NCI-H524 (cell line): ENCODE results near the gene LARGE1.

Experiments
- DNase-seq, 2 experiments: peaks; one replicate each; lab custom pipeline; 2025; lab: John Stamatoyannopoulos, UW

The LARGE1 gene

GRCh38 chr22:33720166-33720878 is 200.0 kb downstream of the LARGE1 start:
- no peak for DNase-seq

- no peak for DNase-seq
Observed at GRCh38 chr22:33717694-33718396, 202.4 kb downstream of the LARGE1 start.

- DNase-seq: no peak
Observed at GRCh38 chr22:33715237-33715985, 204.9 kb downstream of the LARGE1 start.

DNA sequence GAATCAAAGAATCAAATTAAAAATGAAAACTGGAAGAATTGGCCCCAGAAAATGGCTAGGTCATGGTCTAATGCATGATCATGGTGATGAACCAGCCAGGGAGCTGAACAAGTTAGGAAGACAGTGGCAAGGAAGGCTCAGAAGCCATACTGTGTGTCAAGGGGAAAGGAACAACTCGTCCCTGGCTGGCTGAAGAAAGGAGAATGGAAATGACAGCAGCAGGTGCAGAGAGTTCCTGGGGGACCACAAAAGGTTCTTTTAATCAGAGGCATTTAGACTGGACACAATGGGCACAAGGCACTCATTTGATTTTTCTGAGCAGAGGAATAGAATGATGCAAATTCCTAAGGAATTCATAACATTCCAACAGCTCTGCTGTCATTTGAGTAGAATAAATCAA is 209.9 kb downstream of the LARGE1 start:
- DNase-seq: no peak

- DNase-seq: no peak
Observed at GRCh38 chr22:33707581-33707980, 212.7 kb downstream of the LARGE1 start.

DNA sequence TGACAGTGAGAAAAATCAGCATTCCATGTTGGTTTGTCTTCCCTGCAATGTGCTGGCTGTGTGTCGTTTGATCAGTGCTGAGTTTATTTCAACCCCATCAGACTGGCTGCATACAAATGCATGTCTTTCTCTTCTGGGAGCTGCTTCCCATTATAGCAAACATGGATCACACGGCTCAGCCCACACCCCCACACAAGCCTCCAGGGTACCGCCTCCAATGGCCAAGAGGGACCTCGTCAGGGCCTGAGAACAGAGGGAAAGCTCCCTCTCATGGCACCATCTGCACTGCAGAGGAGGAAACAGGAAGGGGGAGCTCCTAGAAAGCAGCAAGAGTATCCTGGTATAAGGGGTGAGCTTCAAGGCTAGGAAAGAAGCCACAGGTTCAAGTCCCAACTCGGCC is 214.2 kb downstream of the LARGE1 start:
- DNase-seq: no peak

DNA sequence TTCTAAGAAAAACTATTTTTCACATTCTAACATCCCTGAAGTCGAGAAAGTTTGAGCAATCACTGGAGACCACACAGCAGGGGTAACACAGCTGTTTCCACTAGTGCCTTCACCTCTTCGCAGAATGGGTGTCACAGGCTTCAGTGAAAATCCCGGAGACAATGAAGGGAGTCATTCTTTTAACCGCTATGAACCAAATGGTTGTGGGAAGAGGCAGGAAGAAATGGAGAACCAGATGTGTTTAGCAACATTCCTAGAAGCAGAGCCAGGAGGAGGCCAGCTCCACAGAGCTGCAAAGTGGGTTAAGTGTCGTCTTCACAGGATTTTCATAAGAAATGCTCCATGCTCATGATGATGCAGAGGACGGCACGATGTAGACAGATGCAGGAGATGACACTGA is 221.1 kb downstream of the LARGE1 start:
- no peak for DNase-seq

DNA sequence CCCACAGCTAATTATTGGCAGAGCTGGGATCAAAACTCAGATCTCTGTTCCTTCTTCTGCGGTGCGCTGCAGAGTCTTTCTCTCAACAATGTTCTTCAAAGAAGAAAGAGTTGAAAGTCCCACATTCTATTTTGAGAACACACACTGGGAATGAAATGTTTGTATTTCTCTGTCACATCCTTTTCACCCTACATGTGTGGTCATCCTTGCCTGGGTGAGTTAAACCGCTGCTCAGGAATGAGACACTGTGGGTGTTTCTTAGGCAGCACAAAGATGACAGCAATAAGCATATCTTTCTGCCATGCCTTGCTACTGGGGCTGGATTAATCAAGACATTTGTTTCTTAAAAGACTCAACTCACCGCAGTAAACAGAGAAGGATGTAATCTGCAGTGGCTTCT is 222.6 kb downstream of the LARGE1 start:
- DNase-seq: no peak

DNA sequence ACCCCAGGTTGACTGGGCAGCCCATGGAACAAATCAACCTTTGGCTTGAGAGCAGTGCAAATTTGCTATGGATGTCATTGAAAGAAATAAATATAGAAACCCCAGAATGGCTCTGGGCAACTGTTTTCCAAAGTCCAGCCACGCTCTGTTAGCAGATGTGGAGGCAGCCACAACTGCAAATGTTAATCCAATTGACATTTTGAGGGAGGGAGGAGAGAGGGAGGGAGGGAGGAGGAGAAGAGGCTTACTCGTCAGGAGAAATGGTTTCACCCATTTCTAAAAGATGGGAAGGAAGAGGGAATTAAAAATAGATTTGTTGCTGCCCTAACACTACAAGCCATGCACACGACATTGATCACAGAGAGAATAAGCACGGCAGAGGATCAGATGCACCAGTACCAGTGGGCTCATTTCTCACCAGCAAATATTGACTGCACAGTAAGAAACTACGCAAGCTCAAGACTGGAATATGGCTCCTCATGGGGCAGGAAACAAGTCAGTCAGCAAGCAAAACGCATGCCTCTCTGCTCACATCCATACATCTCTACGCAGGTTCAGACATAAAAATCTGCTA is 229.1 kb downstream of the LARGE1 start:
- DNase-seq: no peak

DNA sequence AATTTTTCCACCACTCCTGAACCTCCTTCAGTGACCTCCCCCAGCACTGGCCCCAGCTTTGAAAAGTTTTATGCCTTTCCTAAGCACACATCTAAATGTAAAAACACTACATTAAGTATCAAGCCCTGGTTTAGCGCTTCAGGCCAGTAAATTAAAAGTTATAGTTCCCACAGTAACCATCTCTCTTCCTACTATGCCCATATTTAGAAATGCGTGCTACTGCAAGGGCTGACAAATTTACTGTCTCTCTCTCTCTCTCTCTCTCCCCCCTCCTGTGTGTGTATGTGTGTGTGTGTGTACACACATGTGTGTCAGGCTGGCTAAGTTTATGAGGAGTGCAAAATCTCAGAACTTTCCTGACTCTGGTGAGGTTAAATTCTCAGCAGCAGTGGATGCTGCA is 231.4 kb downstream of the LARGE1 start:
- DNase-seq: no peak

DNA sequence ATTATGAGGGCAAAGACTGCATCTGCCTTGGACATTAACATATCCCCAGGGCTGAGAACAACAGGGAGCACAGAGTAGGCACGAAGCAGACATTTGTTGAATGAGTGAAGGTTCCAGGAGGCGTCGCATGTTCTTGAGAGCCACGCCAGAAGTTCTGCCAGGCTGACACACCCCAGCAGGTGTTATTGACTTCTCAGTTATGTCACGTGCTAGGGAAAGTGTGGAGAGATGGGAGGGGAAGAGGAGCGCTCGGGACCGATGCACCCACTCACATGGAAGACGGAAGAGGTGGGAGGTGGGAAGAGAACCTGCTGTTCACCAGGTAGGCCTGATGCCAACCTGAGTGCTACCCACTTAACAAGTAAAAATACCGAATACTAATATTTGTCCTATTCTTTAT is 232.8 kb downstream of the LARGE1 start:
- DNase-seq: no peak

- no peak for DNase-seq
Observed at GRCh38 chr22:33684087-33684486, 236.2 kb downstream of the LARGE1 start.

GRCh38 chr22:33682927-33683326 is 237.3 kb downstream of the LARGE1 start:
- no peak for DNase-seq

DNA sequence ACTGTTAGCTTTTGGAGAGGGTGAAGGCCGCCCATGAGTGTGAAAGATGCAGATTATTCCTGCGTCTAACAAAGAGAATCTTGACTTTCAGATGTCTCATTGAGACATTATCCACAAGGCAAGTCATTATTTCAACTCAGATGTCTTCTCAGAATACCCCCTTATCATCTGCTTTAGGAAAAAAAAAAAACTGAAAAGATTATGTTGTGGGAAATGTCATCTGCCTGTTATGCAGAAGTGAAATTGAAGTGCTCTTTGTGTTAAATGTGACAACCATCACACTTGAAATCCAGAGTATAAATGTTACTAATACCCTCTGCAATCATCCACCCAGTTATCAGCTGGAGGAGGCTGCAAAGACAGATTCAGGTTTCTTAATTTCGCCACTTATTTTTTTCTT is 239.6 kb downstream of the LARGE1 start:
- no peak for DNase-seq

GRCh38 chr22:33678523-33678922 is 241.8 kb downstream of the LARGE1 start:
- DNase-seq: no peak

- no peak for DNase-seq
Observed at GRCh38 chr22:33677536-33677935, 242.7 kb downstream of the LARGE1 start.

- DNase-seq: no peak
Observed at GRCh38 chr22:33674357-33674756, 245.9 kb downstream of the LARGE1 start.

DNA sequence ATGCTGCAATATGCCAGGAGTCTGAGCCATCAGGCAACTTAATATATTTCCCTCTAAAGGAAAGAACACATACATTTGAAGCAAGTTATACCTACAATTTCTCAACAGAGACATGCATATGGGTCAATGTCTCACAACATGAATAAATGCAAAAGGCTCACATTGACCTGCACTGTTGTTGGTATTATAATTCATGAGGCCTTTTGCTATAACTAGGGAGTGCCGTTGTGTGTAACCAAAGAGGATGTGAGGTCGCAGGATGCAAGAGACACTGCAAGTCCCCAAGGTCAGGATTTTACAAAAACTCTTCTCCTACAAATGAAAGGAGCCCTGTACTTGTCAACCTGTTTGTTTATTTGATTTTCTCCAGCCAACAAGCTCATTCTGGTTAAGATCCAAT is 250.5 kb downstream of the LARGE1 start:
- DNase-seq: no peak

DNA sequence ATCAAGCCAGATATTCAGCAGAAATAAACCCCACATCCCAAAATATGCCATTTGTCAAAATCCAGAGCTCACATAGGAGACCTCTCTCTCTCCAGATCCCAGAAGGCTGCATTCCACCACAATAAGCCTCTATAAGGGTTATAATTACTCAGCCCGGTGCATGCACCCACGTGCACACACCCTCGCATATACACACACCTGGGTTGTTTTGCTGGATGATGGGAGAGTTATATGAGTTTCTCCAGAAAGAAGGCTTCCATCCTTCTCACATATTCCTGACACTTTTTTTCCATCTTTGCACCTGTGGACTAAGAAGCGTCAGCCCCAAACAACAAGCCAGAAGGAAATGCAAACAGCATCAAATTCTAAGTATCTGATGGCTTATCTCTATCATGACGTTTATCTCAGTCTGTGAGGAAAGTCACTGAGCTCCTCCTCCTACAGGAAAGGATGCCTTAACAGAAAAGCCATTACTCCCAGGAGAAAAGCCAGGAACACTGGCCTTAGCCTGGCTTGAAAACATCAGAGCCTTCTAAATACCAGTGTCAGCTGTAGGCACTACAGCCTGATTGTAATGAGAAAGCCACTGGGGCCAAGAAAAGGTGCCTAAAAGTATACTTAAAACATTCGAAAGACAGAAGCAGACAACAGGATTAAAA is 253.2 kb downstream of the LARGE1 start:
- no peak for DNase-seq

DNA sequence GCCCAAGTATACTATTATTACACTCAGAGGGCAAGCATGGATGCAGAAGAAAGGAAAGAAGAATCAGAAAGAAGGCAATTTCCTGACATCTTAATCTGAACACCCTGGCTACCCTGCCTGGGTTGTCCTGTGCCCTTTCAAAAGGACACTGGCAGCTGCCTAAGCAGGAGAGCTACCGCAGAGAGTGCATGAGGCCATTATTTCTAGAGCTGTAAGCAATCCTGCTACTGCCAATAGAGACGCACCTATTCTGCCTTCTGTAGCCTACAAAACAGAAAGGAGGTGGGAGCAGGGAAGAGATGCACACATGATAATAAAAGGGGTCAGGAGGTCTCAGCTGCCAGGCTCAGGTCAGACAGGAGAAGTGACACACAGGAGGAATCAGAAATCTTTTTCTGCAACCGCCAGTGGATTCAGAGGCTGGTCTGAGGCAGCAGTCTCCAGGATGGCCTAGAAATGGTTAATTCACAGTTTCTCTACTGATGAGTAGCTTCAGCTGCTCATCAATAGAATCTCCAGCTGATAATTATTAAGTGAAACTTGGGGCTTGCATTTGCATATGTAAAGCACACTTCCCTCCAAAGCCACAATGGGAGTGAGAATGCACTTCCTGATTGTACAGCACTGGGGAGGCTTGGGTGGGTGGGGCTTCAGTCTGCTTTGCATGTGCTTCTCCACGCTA is 253.9 kb downstream of the LARGE1 start:
- no peak for DNase-seq

- DNase-seq: no peak
Observed at GRCh38 chr22:33659448-33659847, 260.8 kb downstream of the LARGE1 start.

GRCh38 chr22:33658775-33659174 is 261.5 kb downstream of the LARGE1 start:
- no peak for DNase-seq
